ENCODE results near the gene ANKIB1.

Gene ANKIB1

GRCh38 chr7:92221766-92222165 lies 24.0 kb upstream of the ANKIB1 start:
- POLR2A ChIA-PET, result no interaction called here

DNA sequence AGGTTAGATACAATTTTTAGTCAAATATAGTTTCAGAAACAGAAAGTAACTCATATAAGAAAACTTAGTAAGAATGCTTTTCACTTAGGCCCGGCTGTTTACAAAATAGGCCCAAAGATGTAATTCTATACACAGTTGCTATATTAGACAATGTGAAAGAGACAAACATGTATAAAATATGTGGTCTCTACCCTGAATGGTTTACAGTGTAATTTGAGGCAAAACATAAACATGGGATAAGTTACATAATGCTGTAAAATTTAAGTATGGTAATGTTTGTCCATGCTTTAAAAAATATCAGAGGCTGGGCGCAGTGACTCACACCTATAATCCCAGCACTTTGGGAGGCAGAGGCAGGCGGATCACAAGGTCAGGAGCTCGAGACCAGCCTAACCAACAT lies 18.8 kb upstream of the ANKIB1 start:
- TF ChIP-seq ZNF677 (tag by site-specific recombination; IDR thresholded peaks at IDR 0.05), result no peak
- no peak for TF ChIP-seq ZNF24 (tag by site-specific recombination; IDR thresholded peaks at IDR 0.05)
- TF ChIP-seq ZNF692 (tag by site-specific recombination; IDR thresholded peaks at IDR 0.05), result no peak
- TF ChIP-seq ZNF202 (tag by site-specific recombination; IDR thresholded peaks at IDR 0.05; ENCODE audit: borderline replicate concordance), result no peak
- TF ChIP-seq ZNF48 (tag by site-specific recombination; IDR thresholded peaks at IDR 0.05), result no peak
- TF ChIP-seq ZNF558 (tag by site-specific recombination; IDR thresholded peaks at IDR 0.05), result no peak
- no peak for TF ChIP-seq ZNF302 (tag by site-specific recombination; IDR thresholded peaks at IDR 0.05; ENCODE audit: low read depth)
- TF ChIP-seq ZSCAN16 (tag by site-specific recombination; IDR thresholded peaks at IDR 0.05), result no peak
- TF ChIP-seq ZNF654 (tag by site-specific recombination; IDR thresholded peaks at IDR 0.05; ENCODE audit: low read depth), result no peak
- no peak for TF ChIP-seq MZF1 (tag by site-specific recombination; IDR thresholded peaks at IDR 0.05; ENCODE audit: borderline replicate concordance)
- no peak for TF ChIP-seq ZNF768 (tag by site-specific recombination; IDR thresholded peaks at IDR 0.05)
- no peak for TF ChIP-seq ZBTB17 (tag by site-specific recombination; IDR thresholded peaks at IDR 0.05)
- H3K36me3 ChIP-seq (ENCODE audit: control insufficient read depth in 2 of 2, insufficient read depth in 1 of 2, low read length in 2 of 2), result peaks cover 55 to 58% of the 10 kb centered on the region in 2 experiments

More at GRCh38 chr7:92221766-92222165, 24.0 kb upstream of the ANKIB1 start:
- Histone ChIP-seq H3K36me3 (ENCODE audit: control insufficient read depth in 2 of 2, insufficient read depth in 1 of 2, low read length in 2 of 2) (peaks cover 72 to 84% of the 10 kb centered on the region in 2 experiments), H3K9me3 (ENCODE audit: control insufficient read depth, insufficient read depth, low read depth, low read length) (no peaks in the 10 kb centered on the region), H3K4me1 (ENCODE audit: control insufficient read depth, insufficient read depth, low read length) (no peaks in the 10 kb centered on the region), H3K27ac (ENCODE audit: extremely low read depth, low read depth, low read length) (no peak overlapping the region), H3K4me3 (ENCODE audit: low read depth, low read length) (no peak overlapping the region)
- TF ChIP-seq ZNF146 (tag by site-specific recombination; IDR thresholded peaks at IDR 0.05) (no peak), KLF16 (tag by site-specific recombination; IDR thresholded peaks at IDR 0.05) (no peak), GLIS2 (tag by site-specific recombination; IDR thresholded peaks at IDR 0.05) (no peak), ZNF580 (tag by site-specific recombination; IDR thresholded peaks at IDR 0.05) (no peak), PRDM1 (tag by site-specific recombination; IDR thresholded peaks at IDR 0.05) (no peak), ZNF768 (tag by site-specific recombination; IDR thresholded peaks at IDR 0.05) (no peak)
- CTCF ChIA-PET, result no interaction called here

DNA sequence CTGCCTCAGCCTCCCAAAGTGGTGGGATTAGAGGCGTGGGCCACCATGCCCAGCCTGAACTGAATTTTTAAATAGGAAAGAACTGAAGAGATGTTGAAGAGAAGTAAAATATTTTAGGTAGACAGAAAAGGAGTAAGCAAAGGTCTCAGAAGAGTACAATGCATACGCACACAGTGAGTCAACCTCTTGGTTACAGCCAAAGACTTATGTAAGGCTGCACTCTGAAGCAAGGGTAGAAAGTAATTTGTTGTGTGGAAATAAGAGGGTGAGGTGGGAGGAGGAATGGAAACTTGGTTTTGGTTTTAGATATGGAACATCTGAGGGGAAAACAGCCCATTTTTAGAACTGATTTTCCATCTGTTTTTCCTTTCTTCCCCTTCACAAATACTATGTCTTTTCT lies 17.7 kb upstream of the ANKIB1 start:
- Histone ChIP-seq H3K4me3 (ENCODE audit: low read depth, low read length) (no peak overlapping the region), H3K9me3 (ENCODE audit: control insufficient read depth, insufficient read depth, low read depth, low read length) (no peaks in the 10 kb centered on the region), H3K4me1 (ENCODE audit: control insufficient read depth, insufficient read depth, low read length) (no peaks in the 10 kb centered on the region), H3K27ac (ENCODE audit: extremely low read depth, low read depth, low read length) (no peak overlapping the region), H3K36me3 (ENCODE audit: control insufficient read depth in 2 of 2, insufficient read depth in 1 of 2, low read length in 2 of 2) (peaks cover 51 to 58% of the 10 kb centered on the region in 2 experiments)
- ChIA-PET POLR2A (no interaction called here), CTCF (interaction anchor here (0.6 kb wide), 2 partner anchors 95 to 392 kb away, joined by 3 to 5 read pairs; no protein-coding TSS in a partner anchor)
- TF ChIP-seq ZNF394 (tag by site-specific recombination; IDR thresholded peaks at IDR 0.05; ENCODE audit: borderline replicate concordance), result no peak
- TF ChIP-seq SP3 (tag by site-specific recombination; IDR thresholded peaks at IDR 0.05), result no peak
- no peak for TF ChIP-seq ZNF426 (tag by site-specific recombination; IDR thresholded peaks at IDR 0.05)
- TF ChIP-seq ELK4 (IDR thresholded peaks at IDR 0.05; ENCODE audit: borderline replicate concordance, low read depth, low read length), result no peak
- TF ChIP-seq, protein P1, sequence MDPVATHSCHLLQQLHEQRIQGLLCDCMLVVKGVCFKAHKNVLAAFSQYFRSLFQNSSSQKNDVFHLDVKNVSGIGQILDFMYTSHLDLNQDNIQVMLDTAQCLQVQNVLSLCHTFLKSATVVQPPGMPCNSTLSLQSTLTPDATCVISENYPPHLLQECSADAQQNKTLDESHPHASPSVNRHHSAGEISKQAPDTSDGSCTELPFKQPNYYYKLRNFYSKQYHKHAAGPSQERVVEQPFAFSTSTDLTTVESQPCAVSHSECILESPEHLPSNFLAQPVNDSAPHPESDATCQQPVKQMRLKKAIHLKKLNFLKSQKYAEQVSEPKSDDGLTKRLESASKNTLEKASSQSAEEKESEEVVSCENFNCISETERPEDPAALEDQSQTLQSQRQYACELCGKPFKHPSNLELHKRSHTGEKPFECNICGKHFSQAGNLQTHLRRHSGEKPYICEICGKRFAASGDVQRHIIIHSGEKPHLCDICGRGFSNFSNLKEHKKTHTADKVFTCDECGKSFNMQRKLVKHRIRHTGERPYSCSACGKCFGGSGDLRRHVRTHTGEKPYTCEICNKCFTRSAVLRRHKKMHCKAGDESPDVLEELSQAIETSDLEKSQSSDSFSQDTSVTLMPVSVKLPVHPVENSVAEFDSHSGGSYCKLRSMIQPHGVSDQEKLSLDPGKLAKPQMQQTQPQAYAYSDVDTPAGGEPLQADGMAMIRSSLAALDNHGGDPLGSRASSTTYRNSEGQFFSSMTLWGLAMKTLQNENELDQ (tag by site-specific recombination; IDR thresholded peaks at IDR 0.05; ENCODE audit: low read depth), result no peak
- TF ChIP-seq TRIM28 (IDR thresholded peaks at IDR 0.05; ENCODE audit: borderline replicate concordance, low read length), result no peak
- no peak for TF ChIP-seq ZNF324 (tag by site-specific recombination; IDR thresholded peaks at IDR 0.05)
- TF ChIP-seq, protein P2, sequence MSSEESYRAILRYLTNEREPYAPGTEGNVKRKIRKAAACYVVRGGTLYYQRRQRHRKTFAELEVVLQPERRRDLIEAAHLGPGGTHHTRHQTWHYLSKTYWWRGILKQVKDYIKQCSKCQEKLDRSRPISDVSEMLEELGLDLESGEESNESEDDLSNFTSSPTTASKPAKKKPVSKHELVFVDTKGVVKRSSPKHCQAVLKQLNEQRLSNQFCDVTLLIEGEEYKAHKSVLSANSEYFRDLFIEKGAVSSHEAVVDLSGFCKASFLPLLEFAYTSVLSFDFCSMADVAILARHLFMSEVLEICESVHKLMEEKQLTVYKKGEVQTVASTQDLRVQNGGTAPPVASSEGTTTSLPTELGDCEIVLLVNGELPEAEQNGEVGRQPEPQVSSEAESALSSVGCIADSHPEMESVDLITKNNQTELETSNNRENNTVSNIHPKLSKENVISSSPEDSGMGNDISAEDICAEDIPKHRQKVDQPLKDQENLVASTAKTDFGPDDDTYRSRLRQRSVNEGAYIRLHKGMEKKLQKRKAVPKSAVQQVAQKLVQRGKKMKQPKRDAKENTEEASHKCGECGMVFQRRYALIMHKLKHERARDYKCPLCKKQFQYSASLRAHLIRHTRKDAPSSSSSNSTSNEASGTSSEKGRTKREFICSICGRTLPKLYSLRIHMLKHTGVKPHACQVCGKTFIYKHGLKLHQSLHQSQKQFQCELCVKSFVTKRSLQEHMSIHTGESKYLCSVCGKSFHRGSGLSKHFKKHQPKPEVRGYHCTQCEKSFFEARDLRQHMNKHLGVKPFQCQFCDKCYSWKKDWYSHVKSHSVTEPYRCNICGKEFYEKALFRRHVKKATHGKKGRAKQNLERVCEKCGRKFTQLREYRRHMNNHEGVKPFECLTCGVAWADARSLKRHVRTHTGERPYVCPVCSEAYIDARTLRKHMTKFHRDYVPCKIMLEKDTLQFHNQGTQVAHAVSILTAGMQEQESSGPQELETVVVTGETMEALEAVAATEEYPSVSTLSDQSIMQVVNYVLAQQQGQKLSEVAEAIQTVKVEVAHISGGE (tag by site-specific recombination; conservative IDR thresholded peaks at IDR 0.05; ENCODE audit: low read depth), result no peak

More for the DNA sequence above, 18.8 kb upstream of the ANKIB1 start:
- Histone ChIP-seq H3K4me1 (ENCODE audit: control insufficient read depth, insufficient read depth, low read length) (no peaks in the 10 kb centered on the region), H3K4me3 (ENCODE audit: low read depth, low read length) (no peak overlapping the region), H3K27ac (ENCODE audit: extremely low read depth, low read depth, low read length) (no peak overlapping the region), H3K9me3 (ENCODE audit: control insufficient read depth, insufficient read depth, low read depth, low read length) (no peaks in the 10 kb centered on the region)
- ChIA-PET CTCF (no interaction called here), POLR2A (no interaction called here)

All from HEK293 (cell line).